Measurements from ENCODE around the gene TMEM43. TPM values are rescaled to one million over a fixed set of nuclear protein-coding genes. Genes with fewer than 3 reads are reported as not detected.
A peak's percentile ranks its signal among the peaks of the same experiment; 100 is the strongest.

TMEM43 gene
- total and polyA plus RNA-seq, 2 of the 13 experiments (the other 11 are each of a cell fraction or from before 2014, with no cell fraction given), result 48.9 to 50.5 TPM

DNA sequence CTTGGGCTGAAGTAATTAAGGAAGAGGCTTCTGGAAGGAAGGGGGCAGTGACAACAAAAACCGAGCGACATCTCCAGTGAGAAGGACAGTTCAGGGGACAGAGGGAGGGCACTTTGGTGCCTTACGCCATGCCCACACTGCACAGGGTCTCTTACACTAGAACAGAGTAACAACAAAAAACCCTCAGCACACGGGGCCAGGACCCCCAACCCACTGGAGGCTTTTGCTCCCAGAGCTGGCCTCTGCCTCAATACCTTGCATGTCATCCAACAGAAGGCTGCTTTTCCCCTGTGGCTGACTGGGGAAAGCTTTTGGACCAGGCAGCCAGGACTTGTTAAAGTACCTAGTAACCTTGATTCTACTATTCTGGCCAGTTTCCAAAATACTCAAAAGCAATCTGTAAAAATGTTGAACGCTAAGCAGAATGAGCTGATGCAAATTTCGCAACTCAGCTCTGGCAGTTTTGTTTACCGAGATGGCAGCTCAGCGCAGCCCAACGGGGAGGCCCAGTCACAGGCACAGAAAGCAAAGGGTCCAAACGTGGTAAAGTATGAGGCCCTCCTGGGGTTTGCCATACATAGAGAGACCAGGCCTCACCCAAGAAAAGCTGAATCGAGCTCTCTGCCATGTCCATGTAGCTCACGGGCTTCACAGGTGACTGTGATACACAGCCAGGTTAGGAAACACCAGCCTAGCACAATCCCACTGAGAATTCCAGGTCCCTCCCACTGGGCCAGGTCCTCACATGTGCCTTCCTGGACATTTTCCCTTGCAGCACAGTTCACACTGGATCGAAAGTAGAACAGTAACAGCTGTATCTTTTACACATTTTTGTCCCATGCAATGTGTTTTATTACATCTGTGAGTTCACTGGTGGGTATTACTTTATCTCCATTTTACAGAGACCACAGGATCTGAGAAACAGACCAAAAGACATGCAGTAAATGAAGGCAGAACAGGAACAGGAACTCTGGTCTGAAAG lies 6.2 kb upstream of the TMEM43 start (continued):
- TF ChIP-seq ZNF574 (CRISPR knock-in tag; IDR thresholded peaks at IDR 0.05) (peak; percentile 63; the same call in 1 of the 2 replicates), GABPA (IDR thresholded peaks at IDR 0.05; ENCODE audit: low read depth, low read length) (no peak), GABPA (CRISPR knock-in tag; IDR thresholded peaks at IDR 0.05; ENCODE audit: low read depth) (peak; percentile 34; the same call in 1 of the 2 replicates), FOXA3 (CRISPR knock-in tag; IDR thresholded peaks at IDR 0.05) (peak; percentile 83), SAP130 (CRISPR knock-in tag; IDR thresholded peaks at IDR 0.05; ENCODE audit: low read depth) (peak; percentile 68), ELF3 (CRISPR knock-in tag; IDR thresholded peaks at IDR 0.05) (peak; percentile 22; the same call in 1 of the 2 replicates), GFI1 (CRISPR knock-in tag; IDR thresholded peaks at IDR 0.05; ENCODE audit: borderline replicate concordance) (peak; percentile 52; the same call in 1 of the 2 replicates), IRF2 (CRISPR knock-in tag; IDR thresholded peaks at IDR 0.05) (peak; percentile 56; the same call in 1 of the 2 replicates), CEBPG (CRISPR knock-in tag; IDR thresholded peaks at IDR 0.05) (peak; percentile 96), SALL2 (CRISPR knock-in tag; IDR thresholded peaks at IDR 0.05) (0 out of 2 replicates have a peak, but pooled peaks have one; percentile 50), PHF8 (CRISPR knock-in tag; IDR thresholded peaks at IDR 0.05) (peak; percentile 55)
- TF ChIP-seq, protein P1, sequence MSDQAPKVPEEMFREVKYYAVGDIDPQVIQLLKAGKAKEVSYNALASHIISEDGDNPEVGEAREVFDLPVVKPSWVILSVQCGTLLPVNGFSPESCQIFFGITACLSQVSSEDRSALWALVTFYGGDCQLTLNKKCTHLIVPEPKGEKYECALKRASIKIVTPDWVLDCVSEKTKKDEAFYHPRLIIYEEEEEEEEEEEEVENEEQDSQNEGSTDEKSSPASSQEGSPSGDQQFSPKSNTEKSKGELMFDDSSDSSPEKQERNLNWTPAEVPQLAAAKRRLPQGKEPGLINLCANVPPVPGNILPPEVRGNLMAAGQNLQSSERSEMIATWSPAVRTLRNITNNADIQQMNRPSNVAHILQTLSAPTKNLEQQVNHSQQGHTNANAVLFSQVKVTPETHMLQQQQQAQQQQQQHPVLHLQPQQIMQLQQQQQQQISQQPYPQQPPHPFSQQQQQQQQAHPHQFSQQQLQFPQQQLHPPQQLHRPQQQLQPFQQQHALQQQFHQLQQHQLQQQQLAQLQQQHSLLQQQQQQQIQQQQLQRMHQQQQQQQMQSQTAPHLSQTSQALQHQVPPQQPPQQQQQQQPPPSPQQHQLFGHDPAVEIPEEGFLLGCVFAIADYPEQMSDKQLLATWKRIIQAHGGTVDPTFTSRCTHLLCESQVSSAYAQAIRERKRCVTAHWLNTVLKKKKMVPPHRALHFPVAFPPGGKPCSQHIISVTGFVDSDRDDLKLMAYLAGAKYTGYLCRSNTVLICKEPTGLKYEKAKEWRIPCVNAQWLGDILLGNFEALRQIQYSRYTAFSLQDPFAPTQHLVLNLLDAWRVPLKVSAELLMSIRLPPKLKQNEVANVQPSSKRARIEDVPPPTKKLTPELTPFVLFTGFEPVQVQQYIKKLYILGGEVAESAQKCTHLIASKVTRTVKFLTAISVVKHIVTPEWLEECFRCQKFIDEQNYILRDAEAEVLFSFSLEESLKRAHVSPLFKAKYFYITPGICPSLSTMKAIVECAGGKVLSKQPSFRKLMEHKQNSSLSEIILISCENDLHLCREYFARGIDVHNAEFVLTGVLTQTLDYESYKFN (CRISPR knock-in tag; conservative IDR thresholded peaks at IDR 0.05), result peak; percentile 83
- TF ChIP-seq, protein P2, sequence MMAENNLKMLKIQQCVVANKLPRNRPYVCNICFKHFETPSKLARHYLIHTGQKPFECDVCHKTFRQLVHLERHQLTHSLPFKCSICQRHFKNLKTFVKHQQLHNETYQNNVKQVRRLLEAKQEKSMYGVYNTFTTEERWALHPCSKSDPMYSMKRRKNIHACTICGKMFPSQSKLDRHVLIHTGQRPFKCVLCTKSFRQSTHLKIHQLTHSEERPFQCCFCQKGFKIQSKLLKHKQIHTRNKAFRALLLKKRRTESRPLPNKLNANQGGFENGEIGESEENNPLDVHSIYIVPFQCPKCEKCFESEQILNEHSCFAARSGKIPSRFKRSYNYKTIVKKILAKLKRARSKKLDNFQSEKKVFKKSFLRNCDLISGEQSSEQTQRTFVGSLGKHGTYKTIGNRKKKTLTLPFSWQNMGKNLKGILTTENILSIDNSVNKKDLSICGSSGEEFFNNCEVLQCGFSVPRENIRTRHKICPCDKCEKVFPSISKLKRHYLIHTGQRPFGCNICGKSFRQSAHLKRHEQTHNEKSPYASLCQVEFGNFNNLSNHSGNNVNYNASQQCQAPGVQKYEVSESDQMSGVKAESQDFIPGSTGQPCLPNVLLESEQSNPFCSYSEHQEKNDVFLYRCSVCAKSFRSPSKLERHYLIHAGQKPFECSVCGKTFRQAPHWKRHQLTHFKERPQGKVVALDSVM (CRISPR knock-in tag; IDR thresholded peaks at IDR 0.05), result 0 out of 2 replicates have a peak, but pooled peaks have one; percentile 10
- TF ChIP-seq, protein P3, sequence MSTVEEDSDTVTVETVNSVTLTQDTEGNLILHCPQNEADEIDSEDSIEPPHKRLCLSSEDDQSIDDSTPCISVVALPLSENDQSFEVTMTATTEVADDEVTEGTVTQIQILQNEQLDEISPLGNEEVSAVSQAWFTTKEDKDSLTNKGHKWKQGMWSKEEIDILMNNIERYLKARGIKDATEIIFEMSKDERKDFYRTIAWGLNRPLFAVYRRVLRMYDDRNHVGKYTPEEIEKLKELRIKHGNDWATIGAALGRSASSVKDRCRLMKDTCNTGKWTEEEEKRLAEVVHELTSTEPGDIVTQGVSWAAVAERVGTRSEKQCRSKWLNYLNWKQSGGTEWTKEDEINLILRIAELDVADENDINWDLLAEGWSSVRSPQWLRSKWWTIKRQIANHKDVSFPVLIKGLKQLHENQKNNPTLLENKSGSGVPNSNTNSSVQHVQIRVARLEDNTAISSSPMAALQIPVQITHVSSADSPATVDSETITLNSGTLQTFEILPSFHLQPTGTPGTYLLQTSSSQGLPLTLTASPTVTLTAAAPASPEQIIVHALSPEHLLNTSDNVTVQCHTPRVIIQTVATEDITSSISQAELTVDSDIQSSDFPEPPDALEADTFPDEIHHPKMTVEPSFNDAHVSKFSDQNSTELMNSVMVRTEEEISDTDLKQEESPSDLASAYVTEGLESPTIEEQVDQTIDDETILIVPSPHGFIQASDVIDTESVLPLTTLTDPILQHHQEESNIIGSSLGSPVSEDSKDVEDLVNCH (CRISPR knock-in tag; IDR thresholded peaks at IDR 0.05), result no peak
